PC-3 (cell line): Measurements from ENCODE around the gene QPRT.

ENCODE experiments used
- CTCF ChIP-seq: fragments of 300-600 bp; sonication (generic); conservative IDR thresholded peaks from 2 replicates; pipeline ENCODE4 v1.5.1; 2017; ENCODE audit warnings: antibody characterized with exemption, low read depth, mild to moderate bottlenecking, low read length
- EZH2 ChIP-seq: fragments of 300-600 bp; sonication (generic); IDR thresholded peaks from one replicate; pipeline ENCODE4 v1.6.1; 2017; ENCODE audit warnings: antibody characterized with exemption, mild to moderate bottlenecking, low read length; ENCODE audit not compliant: unreplicated experiment
- EZH2phosphoT487 ChIP-seq: fragments of 300-600 bp; sonication (generic); IDR thresholded peaks from 2 replicates; pipeline ENCODE4 v1.6.1; 2018; ENCODE audit warnings: mild to moderate bottlenecking, antibody characterized with exemption, low read length, borderline replicate concordance

- no peak for TF ChIP-seq CTCF
- TF ChIP-seq EZH2, result no peak
- TF ChIP-seq EZH2phosphoT487, result no peak
Measured at GRCh38 chr16:29663807-29664090, 15.2 kb upstream of the QPRT start.
